GM18867 (cell line): ENCODE results near the gene CDC42EP3.

ENCODE experiments used
- ATAC-seq: cut with Tn5 transposase; IDR thresholded peaks from one replicate; pipeline ENCODE4 v1.9.1; 2021; ENCODE audit warnings: mild to moderate bottlenecking, moderate library complexity; ENCODE audit not compliant: unreplicated experiment

The CDC42EP3 gene, protein sequence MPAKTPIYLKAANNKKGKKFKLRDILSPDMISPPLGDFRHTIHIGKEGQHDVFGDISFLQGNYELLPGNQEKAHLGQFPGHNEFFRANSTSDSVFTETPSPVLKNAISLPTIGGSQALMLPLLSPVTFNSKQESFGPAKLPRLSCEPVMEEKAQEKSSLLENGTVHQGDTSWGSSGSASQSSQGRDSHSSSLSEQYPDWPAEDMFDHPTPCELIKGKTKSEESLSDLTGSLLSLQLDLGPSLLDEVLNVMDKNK

DNA sequence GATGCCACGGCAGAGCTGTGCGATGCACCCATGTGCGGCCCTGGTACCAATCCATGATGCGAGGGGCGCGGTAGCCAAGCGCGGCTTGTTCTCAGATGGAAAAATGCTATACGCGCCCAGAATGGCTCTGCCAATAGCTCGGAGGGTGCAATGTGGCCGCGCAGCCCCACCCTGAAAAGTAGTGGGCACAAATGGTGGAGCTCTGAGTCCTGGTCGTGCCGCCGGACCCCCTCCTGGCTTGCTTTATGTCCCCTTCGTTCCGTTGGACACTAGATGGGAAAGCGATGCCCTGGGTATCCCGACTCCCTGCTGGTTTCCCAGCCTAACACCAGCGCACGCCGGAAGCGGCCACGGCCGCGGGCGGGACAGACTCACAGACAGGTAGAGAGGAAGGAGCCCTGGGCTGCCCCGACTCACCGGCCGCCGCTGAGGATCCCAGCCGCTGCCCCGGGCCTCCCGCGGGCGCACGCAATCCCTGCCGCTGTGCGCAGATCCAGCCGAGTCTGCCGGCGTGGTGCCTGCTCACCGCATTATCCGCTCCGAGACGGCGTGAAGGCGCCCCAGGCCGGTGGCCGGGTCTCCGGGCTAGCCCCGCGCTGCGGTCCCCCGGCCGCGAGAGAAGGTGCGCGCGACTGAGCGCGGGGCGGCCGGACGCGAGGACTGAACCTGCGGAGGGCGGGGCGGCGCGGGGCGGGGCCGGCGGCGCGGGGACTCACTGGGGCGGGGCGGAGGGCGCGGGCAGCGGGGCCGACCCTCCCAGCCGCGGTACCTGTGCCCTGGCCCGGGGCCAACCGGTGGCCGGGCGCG is at the start of gene CDC42EP3:
Gene CDC42EP3, minus strand, starts transcription at position 634 of the 807 bp plus-strand sequence. CDS start 25,055 bp downstream, outside the sequence.
- ATAC-seq: peak; percentile 49

DNA sequence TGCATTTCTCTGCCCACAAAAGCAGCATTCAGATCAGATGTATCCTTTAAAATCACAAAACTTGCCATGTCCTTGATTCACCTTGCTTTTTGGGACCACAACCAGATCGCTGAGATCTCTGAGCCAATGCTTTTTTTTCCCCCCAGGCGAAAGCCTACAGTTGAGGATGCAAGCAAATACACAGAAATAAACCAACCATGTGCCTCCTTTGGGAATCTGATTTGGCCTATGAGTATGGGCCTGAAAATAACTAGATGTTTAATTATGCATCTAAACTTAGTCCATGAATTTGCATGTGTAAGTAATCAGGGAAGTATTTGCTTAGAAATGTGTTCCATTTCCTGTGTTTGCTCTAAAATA is 49.7 kb upstream of the CDC42EP3 start:
- no peak for ATAC-seq

DNA sequence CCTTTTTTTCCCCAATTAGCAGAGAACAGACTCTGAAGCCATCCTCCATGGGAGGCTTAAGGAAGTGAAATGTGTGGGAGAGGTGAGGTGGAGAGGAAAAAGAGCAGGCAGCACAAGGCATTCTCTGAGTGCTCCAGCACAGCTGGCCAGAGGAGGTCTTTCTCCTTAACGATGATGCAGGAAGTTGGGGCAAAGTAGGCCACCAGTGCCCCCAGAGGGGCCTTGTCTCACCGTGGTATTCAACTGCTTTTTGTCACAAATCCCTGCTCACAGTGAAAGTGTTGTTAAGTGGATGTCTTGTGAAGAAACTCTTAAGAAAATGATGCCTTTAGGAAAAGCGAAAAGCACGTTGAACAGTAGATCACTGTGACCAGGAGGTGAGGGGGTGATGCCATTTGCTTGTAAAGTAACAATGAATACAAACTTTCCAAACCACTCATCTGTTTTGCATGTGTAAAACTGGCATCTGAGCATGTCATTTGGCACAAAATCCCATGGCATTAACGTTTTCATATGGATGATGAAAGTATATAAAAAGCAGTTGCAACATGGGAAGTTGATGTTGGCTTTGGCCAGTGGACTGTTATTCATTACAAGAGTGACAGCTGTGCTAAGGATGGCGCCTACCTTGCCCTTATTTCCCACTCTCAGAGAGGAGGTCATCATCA is 49.2 kb upstream of the CDC42EP3 start:
- no peak for ATAC-seq

DNA sequence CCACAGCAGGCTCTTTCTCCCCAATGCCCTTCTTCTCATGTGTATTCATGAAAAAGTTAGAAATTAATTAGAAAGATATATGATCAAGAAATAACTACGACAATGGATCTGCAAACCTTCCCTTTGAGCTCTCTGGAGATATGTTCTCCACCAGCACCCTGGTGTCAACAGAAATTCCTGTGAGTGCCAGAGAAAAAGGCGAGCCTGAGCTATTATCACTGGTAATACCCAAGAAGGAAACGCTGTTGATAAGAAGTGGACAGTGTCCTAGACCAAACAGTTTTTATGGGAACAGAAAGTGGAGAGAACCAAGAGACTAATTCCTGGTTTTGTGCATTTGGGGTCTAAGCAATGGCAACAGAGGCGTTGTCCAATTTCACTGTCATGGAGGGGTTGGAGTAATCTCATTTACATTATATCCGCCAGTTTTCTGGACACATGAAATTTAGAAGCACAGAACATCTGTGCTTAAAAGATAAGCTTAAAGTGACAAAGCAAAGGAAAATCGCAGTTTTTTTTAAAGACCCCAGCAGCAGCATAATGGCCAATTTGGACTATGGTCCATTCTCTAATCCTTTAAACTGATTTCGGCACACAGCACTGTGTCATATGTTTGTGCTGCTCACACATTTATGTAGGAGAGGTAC is 47.2 kb upstream of the CDC42EP3 start:
- ATAC-seq: no peak

DNA sequence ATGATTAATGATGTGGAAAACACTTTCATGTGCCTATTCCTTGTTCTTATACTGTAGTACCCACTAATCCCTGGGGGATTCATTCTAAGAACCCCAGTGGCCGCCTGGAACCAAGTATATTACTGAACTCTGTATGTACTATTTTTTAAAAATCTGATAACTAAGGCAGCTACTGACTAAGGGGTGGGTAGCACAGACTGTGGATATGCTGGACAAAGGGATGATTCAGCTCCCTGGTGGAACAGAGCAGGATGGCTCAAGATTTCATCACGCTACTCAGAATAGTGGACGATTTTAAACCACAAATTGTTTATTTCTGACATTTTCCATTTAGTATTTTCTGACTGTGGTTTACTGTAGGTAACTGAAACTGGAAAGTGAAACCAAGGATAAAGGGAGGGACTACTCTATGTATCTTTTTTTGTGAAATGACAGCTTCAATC is 41.8 kb upstream of the CDC42EP3 start:
- no peak for ATAC-seq

DNA sequence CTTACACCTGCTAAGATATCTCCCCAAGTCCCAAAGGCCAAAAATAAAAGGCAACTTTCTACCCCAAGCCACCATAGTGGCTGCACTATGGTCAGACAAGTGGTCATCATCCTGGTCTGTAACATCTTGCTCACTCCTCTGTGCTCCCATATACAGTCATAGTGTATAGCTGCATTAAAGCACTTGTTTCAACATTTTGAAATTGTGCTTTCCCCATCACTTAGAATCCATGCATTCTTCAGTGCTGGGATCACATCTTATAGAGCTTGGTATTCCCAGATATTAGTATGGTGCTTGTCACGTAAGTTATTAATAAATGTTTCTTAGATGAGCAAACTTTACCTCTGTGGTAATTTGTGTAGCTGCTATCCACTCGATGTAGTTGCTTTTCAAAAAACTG is 40.4 kb upstream of the CDC42EP3 start:
- ATAC-seq: no peak

DNA sequence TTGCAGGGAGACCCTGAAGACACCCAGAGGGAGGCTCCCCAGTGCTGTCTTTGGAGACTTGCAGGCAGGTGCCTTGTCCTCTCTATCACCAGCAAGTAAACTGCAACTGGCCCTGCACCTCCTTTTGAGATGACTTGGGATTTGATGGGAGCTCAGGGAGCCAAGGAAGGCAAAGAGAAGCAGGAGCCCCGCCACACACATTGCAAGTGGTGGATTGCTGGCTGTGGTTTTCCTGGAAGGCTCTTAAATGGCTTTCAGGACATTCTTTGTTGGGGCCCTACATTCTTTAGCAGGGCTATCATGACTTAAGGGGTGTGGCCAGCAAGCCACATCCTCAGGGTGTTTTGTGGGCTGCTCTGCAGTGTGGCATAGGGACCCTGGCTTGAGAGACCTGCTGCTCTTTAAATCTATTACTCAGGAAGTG is 39.9 kb upstream of the CDC42EP3 start:
- peak; percentile 44 for ATAC-seq

DNA sequence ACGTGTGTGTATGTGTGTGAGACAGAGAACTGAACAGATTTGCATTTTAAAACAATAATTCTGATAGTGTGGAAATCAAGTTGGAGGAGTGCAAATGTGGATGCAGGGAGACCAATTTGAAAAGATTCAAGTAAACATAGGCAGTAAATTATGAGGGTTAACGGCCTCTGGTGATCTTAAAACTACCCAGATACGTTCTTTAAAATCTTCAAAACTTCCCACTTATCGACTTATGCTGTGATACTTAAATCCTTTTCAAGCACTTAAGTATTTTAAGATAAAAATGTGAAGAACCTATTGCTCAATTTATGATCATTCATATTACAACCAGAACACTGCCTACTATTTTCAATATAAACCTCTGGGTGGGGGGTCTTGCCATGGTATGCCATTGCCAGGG is 37.7 kb upstream of the CDC42EP3 start:
- no peak for ATAC-seq

DNA sequence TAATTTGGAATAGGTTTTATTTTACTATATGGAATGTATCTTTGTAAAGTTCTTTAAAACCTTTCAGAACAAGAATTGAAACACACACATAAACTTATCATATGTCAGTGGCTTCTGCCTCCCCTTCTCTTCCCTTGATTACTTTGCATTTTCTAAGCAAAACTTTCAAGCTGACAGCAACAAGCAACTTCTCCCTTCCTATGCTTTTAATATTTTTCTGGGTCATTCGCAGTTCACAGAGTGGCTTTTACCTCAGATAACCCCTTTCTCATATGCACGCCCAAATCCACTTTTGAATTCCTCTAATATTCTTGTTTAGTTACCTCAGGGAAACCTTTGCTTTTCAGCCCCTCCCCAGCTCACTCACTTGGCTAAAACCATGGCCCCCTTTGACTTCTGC is 36.7 kb upstream of the CDC42EP3 start:
- ATAC-seq: no peak

DNA sequence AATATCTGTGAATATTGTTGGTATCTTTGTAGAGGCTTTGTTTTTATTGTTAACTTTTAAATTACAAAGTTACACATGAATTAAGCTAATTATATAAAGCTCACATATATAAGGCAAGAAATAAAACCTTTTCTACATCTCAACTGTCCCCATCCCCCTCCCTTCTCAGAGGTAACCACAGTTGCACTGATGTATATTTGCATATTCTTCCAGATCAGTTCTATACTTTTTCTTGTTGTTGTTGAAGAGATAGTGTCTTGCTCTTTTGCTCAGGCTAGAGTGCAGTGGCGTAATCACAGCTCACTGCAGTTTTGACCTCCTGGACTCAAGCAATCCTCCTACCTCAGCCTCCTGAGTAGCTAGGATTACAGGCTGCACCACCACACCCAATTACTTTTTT is 36.0 kb upstream of the CDC42EP3 start:
- ATAC-seq: peak; percentile 60

DNA sequence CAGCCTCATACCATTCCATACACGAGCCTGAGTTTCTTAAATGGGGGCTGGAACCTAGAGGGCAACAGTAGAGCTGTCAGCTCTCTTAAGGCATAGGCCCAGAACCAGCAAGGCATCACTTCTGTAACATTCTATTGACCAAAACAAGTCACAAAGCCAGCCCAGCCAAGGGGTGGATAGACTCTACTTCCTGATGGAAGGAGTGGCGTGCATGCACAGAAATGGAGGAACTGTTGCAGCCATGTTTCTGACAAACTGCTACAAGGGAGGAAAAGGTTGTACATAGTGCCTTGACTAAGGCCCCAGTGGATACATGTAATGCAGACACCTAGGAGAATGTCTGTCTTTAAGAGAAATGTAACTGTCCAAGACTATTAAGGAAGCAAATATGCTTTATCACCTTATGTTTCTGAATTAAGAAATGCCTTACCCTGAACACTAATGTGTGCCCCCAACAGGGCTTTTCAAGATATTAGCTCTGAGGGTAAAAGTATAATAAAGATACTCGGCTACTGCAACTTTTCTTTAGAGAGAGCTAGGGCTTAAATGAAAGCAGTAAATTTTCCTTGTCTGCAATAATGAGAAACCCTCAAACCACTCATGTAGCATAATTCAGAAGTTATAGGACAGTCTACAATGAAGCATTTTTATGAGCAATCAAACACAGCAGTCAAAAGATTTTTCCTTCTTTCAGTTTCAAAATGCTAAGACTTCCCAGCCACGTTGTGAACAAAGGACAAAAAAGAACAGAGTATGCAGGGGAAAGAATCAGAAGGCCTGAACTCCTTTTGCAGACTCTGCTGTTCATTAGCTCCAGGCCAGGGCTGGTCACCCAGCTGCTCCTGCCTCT is 35.1 kb upstream of the CDC42EP3 start:
- no peak for ATAC-seq

DNA sequence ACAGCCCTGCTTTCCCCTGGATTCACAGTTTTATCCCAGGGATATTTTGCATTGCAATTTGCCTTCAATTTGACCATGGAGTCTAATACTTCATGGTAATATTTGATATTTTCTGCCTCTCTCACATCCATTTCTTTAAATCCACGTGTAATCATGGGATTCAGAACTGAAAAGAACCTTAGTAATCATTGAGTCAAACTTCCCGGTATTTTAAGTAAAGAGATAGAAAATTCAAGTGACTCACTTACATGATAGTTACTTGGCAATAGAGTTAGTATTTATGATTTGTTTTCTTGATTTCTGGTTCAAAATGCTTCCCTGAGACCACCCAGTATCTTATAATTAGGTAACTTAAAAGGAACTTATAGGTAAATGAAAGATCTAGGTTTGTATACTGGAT is 33.7 kb upstream of the CDC42EP3 start:
- ATAC-seq: no peak

DNA sequence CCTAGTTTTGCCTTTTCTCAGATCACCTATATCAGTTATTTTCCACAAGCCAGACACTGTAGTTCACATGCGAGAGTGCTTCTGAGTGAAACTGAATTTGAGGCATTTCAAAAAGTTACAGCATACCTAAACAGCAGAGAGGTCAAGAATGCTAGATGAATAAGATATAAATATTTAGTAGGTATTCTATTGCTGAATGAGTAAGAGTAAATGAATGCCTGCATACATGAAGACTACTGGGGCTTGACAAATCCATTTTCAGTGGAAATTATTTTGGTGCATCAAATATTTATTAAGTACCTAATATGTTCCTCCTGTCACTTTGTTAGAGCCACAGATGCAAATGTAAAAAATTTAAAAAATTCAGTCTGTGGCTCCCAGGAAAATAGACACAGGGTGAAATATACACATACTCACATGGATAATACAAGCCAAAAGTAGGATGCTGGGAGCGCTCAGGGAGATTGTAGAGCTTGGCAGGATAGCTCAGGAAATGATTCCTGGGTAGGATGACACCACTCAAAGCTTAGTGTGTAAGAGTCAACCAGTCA is 27.6 kb upstream of the CDC42EP3 start:
- no peak for ATAC-seq

DNA sequence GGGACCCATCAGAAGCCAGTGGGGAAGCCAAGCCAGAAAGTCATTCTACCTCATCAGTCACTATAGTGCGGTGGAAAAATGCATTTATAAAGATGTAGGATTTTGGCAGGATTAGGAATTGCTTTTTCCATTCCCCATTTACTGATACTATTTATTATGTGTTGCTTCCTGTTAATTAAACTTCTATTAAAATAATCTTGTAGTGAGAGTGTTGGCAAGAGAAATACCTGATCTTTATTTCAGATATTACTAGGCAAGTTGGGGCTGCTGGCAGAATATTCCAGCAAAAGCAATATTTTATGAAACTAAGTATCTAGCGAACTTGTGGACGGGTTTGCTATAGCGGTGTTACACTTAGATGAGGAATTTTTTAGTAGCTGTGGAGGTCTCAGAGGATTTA is 23.9 kb upstream of the CDC42EP3 start:
- no peak for ATAC-seq

DNA sequence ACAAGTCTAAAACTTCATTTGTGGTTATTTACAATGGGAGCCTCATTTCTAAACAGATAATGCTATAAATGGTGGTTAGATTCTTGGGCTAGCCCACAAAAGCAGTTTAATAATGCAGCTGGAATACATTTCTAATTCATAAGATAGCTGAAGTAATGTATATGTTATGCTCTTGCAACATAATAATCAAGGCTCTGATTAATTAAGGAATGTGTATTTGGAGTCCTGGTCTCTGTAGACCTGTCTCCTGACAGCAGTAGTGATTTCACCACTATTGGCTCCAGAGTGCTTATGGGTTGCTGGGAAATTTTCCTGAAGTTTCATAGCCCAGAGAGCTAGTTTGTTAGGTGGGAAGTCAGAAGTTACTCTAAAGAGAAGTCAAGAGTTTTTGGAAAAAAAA is 21.3 kb upstream of the CDC42EP3 start:
- ATAC-seq: no peak

DNA sequence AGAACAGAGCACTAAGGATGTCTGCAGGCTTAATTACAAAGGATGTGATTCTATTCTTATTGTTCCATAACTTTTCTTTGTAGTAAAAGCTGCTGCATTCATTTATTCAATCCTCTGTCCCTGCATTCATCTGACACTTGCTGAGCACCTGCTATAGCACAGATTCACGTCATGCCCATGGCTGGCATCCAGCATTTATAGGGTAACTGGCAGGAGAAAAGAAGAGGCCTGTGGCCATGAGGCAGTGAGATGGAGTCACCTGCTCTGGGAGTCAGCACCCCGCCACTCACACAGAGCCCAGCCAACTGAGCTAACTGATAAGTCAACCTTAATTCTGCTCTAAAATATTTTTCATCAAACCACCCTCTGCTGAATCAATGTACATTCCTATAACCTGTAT is 18.3 kb upstream of the CDC42EP3 start:
- ATAC-seq: no peak

DNA sequence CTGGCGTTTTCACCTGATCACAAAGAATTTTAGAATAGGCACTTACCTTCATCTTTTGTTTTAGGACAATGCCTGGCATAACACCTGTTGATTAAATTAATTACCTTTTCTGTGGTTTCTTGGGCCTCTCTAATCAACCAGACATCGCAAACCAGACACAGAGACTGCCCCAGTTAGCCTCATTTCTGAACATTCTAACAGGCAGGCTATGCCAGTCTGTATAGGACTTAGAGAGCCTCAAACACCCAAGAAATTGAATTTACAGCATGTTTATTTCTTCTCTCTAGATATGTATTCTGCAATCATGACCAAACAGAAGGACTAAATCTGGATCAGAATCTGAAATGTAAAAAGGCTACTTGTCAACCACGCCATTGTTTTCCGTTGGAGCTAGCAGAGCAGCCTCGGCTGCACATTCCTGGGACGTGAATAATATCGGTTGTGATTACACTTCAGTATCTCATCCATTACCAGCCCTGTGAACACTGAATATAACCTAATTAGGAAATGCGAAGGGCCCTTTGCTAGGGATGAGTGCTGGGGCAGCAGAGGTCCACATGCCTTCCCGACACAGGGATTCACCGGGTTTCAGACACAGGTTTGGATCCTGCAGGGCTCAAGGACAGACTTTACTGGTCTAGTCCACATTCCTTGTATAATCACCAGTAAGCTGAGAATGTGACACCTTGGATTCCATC is 17.5 kb upstream of the CDC42EP3 start:
- ATAC-seq: no peak

DNA sequence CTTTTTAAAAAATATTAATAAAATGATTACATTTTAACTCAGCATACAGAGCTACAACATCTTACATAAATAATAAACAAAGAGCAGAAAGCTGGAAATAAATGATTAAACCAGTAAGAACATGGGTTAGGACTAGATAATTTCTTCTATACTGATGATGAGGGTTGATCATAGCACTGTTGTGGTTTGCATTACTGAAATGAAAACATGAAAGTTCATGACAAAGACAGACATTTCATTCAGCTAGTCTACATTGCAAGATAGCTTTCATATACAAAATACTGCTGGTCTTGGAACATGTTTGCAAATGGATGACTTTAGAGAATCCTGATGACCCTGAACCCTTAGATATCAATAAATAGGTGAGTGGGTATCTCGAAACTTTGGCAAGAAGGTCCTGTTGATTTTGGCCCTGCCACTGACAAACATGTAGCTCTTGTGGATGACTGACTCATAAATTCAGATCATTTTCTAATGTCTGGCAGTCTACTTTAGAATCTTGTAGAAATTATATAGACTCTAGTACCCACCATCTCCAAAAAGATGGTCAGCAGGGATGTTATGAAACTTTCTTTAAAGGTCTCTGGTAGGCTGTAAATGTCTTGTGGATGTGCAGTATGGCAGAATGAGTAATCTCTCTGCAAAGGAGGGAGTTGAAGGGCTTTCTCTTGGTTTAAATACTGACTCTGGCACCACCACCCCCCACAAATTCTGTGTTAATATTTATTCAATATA is 15.5 kb upstream of the CDC42EP3 start:
- no peak for ATAC-seq

DNA sequence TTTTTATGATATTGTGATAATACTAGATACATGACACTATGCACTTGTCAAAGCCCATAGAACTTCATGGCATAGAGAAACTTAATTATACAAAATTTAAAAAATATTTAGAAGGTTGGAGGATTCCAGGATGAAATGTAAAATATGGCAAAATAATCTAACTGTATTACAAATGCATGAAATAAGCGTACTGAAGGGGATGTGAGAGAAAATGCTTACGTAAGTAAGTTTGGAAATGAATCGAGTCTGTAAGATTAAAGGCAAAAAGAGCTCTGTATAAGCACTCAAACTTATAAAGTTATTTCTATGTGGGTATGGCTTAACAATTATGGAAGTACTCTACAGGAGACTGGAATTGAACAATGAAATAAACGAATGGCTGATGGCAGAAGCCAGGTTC is 13.4 kb upstream of the CDC42EP3 start:
- ATAC-seq: no peak
